Measurements from ENCODE around the gene SLC25A51.

SLC25A51 gene

GRCh38 chr9:37903647-37904444 lies at the start of gene SLC25A51:
SLC25A51 (minus strand) TSS chr9:37904127; CDS start chr9:37888550, 15,577 bp downstream.
- peak; percentile 97 for DNase-seq (ENCODE audit: low read depth, low spot score)

GRCh38 chr9:37953206-37953774 lies 49.4 kb upstream of the SLC25A51 start:
- DNase-seq (ENCODE audit: low read depth, low spot score), result no peak

GRCh38 chr9:37952731-37953130 lies 48.8 kb upstream of the SLC25A51 start:
- DNase-seq (ENCODE audit: low read depth, low spot score), result no peak

- DNase-seq (ENCODE audit: low read depth, low spot score), result no peak
These were observed 47.9 kb upstream of the SLC25A51 start for GRCh38 chr9:37951671-37952449.

GRCh38 chr9:37950561-37950960 lies 46.6 kb upstream of the SLC25A51 start:
- no peak for DNase-seq (ENCODE audit: low read depth, low spot score)

GRCh38 chr9:37949576-37949975 lies 45.6 kb upstream of the SLC25A51 start:
- no peak for DNase-seq (ENCODE audit: low read depth, low spot score)

GRCh38 chr9:37948417-37948980 lies 44.6 kb upstream of the SLC25A51 start:
- no peak for DNase-seq (ENCODE audit: low read depth, low spot score)

GRCh38 chr9:37947977-37948376 lies 44.0 kb upstream of the SLC25A51 start:
- no peak for DNase-seq (ENCODE audit: low read depth, low spot score)

- DNase-seq (ENCODE audit: low read depth, low spot score), result no peak
These were observed 43.5 kb upstream of the SLC25A51 start for GRCh38 chr9:37947471-37947870.

GRCh38 chr9:37946971-37947370 lies 43.0 kb upstream of the SLC25A51 start:
- DNase-seq (ENCODE audit: low read depth, low spot score), result no peak

GRCh38 chr9:37946041-37946440 lies 42.1 kb upstream of the SLC25A51 start:
- no peak for DNase-seq (ENCODE audit: low read depth, low spot score)

GRCh38 chr9:37944671-37945481 lies 40.9 kb upstream of the SLC25A51 start:
- peak; percentile 89 for DNase-seq (ENCODE audit: low read depth, low spot score)

GRCh38 chr9:37944266-37944650 lies 40.3 kb upstream of the SLC25A51 start:
- no peak for DNase-seq (ENCODE audit: low read depth, low spot score)

- DNase-seq (ENCODE audit: low read depth, low spot score), result peak; percentile 81
These were observed 39.7 kb upstream of the SLC25A51 start for GRCh38 chr9:37943345-37944265.

- no peak for DNase-seq (ENCODE audit: low read depth, low spot score)
These were observed 38.9 kb upstream of the SLC25A51 start for GRCh38 chr9:37942621-37943344.

GRCh38 chr9:37941253-37941652 lies 37.3 kb upstream of the SLC25A51 start:
- DNase-seq (ENCODE audit: low read depth, low spot score), result no peak

GRCh38 chr9:37939575-37940095 lies 35.7 kb upstream of the SLC25A51 start:
- DNase-seq (ENCODE audit: low read depth, low spot score), result no peak

- peak; percentile 90 for DNase-seq (ENCODE audit: low read depth, low spot score)
These were observed 34.4 kb upstream of the SLC25A51 start for GRCh38 chr9:37938121-37938891.

- no peak for DNase-seq (ENCODE audit: low read depth, low spot score)
These were observed 33.4 kb upstream of the SLC25A51 start for GRCh38 chr9:37937366-37937765.

Data from ELF-1 (cell line).